Natural killer cell (primary cell): ENCODE data around the gene JAKMIP1. TPM values are rescaled to one million over a fixed set of nuclear protein-coding genes. Genes with fewer than 3 reads are reported as not detected.

ENCODE experiments used
- ATAC-seq, 3 donors: fragments of 150-1000 bp in 2 of 3; fragments of 200-7000 bp in 1 of 3; cut with Tn5 transposase; 1 replicate in 1 of 3; 2 replicates in 2 of 3; pipeline ENCODE4 v1.10.0; 2021; ENCODE audit warnings: mild to moderate bottlenecking in 2 of 3, moderate library complexity in 2 of 3
- DNase-seq, 2 donors: peaks; one replicate each; pipeline versions ENCODE4 v3.0.0 to v3.0.0-alpha.2; 2013 to 2021; ENCODE audit warnings: mixed read lengths in 1 of 2
- H3K27ac ChIP-seq: one replicate; pipeline ENCODE4 v1.5.1; 2013; ENCODE audit warnings: mild to moderate bottlenecking, low read length
- H3K27me3 ChIP-seq: one replicate; pipeline ENCODE4 v1.6.1; 2013; ENCODE audit warnings: low read length; ENCODE audit not compliant: control insufficient read depth, insufficient read depth
- H3K36me3 ChIP-seq: one replicate; pipeline ENCODE4 v1.6.1; 2013; ENCODE audit warnings: low read length; ENCODE audit not compliant: control insufficient read depth, insufficient read depth
- H3K4me1 ChIP-seq: one replicate; pipeline ENCODE4 v1.6.1; 2013; ENCODE audit warnings: low read length; ENCODE audit not compliant: control insufficient read depth, insufficient read depth
- H3K4me3 ChIP-seq: one replicate; pipeline ENCODE4 v1.5.1; 2013; ENCODE audit warnings: low read length
- H3K9me3 ChIP-seq: one replicate; pipeline ENCODE4 v1.6.1; 2013; ENCODE audit warnings: low read length; ENCODE audit not compliant: control insufficient read depth, insufficient read depth
- H3K27ac Mint-ChIP-seq, 2 donors: one replicate each; pipeline ENCODE4 v1.8.0; 2022; ENCODE audit warnings: mild to moderate bottlenecking in 2 of 2, mixed read lengths in 2 of 2, moderate library complexity in 1 of 2
- H3K27me3 Mint-ChIP-seq, 2 donors: one replicate each; pipeline ENCODE4 v1.8.0; 2022; ENCODE audit warnings: low read depth in 2 of 2, mixed read lengths in 2 of 2
- H3K36me3 Mint-ChIP-seq: one replicate; pipeline ENCODE4 v1.8.0; 2022; ENCODE audit warnings: mixed read lengths
- H3K4me1 Mint-ChIP-seq, 2 donors: one replicate each; pipeline ENCODE4 v1.8.0; 2022; ENCODE audit warnings: mixed read lengths in 2 of 2
- H3K4me3 Mint-ChIP-seq: one replicate; pipeline ENCODE4 v1.8.0; 2022; ENCODE audit warnings: mild to moderate bottlenecking, moderate library complexity, mixed read lengths
- H3K9me3 Mint-ChIP-seq, 2 donors: one replicate each; pipeline ENCODE4 v1.8.0; 2022; ENCODE audit warnings: mixed read lengths in 2 of 2
- WGBS: methylation state at CpG from one replicate; pipeline ENCODE4 v1.1.7; 2013; ENCODE audit warnings: missing lambda C conversion rate; ENCODE audit not compliant: insufficient coverage; 5-methylcytosine and 5-hydroxymethylcytosine counted together
- intact Hi-C: fragments of 100-400 bp; cut with micrococcal nuclease; formaldehyde crosslinking; loops from one replicate; pipeline ENCODE4 v1.14.2; 2022
- total RNA-seq, 4 donors: library from RNA; stranded (reverse); fragments of 120-200 nt in 1 of 4; gene quantifications; one replicate each; pipeline versions ENCODE4 v1.2.3 to v1.2.4, GENCODE V29; 2013 to 2022
- TF ChIP-seq, protein P1 (sequence below): fragments of 200-600 bp; IDR thresholded peaks from one replicate; pipeline ENCODE4 v1.8.0; 2022; ENCODE audit warnings: antibody characterized with exemption

The JAKMIP1 gene
- total RNA-seq, 3 donors from 2014 or later (not counting 1 experiment from before 2014, with no cell fraction given) = 8.8 to 21.8 (median 16.4) TPM

DNA sequence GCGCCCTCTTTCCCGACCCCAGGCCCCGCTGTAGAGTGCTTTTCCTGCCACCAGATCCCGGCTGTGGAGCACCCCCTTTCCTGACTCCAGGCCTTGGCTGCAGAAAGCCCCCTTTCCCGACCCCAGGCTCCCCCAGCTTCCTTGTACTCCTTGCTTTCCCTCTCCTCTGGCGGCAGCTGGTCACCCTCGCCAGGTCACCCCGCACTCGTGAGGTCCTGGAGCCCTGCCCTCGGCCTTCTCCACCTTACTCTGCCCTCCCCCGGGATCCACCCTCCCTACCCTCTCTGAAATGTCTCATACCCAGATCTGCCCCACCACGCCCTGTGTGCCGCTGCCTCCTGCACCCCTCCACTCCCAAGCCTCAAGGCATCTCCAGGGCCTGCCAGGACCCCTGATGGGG lies 157.2 kb downstream of the JAKMIP1 start:
- intact Hi-C loops = no loop called here
- H3K9me3 ChIP-seq = no peaks in the 10 kb centered on the region
- Mint-ChIP-seq H3K9me3 (no peaks in the 10 kb centered on the region), H3K4me3 (no peak overlapping the region), H3K27me3 (no peaks in the 10 kb centered on the region), H3K27ac (no peak overlapping the region), H3K36me3 (no peaks in the 10 kb centered on the region), H3K4me1 (no peaks in the 10 kb centered on the region)
- no peaks in the 10 kb centered on the region for H3K4me1 ChIP-seq
- DNase-seq (no peak), ATAC-seq (no peak)
- no peak overlapping the region for H3K27ac ChIP-seq
- no peaks in the 10 kb centered on the region for H3K36me3 ChIP-seq
- no peak overlapping the region for H3K4me3 ChIP-seq
- 89% methylated on average over 13 of the region's 13 CpGs for WGBS
- TF ChIP-seq, protein P1, sequence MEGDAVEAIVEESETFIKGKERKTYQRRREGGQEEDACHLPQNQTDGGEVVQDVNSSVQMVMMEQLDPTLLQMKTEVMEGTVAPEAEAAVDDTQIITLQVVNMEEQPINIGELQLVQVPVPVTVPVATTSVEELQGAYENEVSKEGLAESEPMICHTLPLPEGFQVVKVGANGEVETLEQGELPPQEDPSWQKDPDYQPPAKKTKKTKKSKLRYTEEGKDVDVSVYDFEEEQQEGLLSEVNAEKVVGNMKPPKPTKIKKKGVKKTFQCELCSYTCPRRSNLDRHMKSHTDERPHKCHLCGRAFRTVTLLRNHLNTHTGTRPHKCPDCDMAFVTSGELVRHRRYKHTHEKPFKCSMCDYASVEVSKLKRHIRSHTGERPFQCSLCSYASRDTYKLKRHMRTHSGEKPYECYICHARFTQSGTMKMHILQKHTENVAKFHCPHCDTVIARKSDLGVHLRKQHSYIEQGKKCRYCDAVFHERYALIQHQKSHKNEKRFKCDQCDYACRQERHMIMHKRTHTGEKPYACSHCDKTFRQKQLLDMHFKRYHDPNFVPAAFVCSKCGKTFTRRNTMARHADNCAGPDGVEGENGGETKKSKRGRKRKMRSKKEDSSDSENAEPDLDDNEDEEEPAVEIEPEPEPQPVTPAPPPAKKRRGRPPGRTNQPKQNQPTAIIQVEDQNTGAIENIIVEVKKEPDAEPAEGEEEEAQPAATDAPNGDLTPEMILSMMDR = no peak
- no peaks in the 10 kb centered on the region for H3K27me3 ChIP-seq

GRCh38 chr4:6042293-6043063 lies 157.9 kb downstream of the JAKMIP1 start:
- no peaks in the 10 kb centered on the region for H3K27me3 Mint-ChIP-seq
- no peak overlapping the region for H3K27ac Mint-ChIP-seq
- no peak for ATAC-seq

GRCh38 chr4:6041800-6042199 lies 158.5 kb downstream of the JAKMIP1 start:
- no peak overlapping the region for H3K4me3 Mint-ChIP-seq
- H3K36me3 Mint-ChIP-seq = no peaks in the 10 kb centered on the region
- no peaks in the 10 kb centered on the region for H3K4me1 Mint-ChIP-seq
- Histone ChIP-seq H3K36me3 (no peaks in the 10 kb centered on the region), H3K4me3 (no peak overlapping the region), H3K27me3 (no peaks in the 10 kb centered on the region), H3K9me3 (no peaks in the 10 kb centered on the region), H3K4me1 (no peaks in the 10 kb centered on the region), H3K27ac (no peak overlapping the region)
- H3K27me3 Mint-ChIP-seq = no peaks in the 10 kb centered on the region
- no peaks in the 10 kb centered on the region for H3K9me3 Mint-ChIP-seq
- TF ChIP-seq, protein P1 = no peak
- ATAC-seq (no peak), DNase-seq (no peak)
- intact Hi-C loops = no loop called here
- WGBS = 88% methylated on average over 5 of the region's 5 CpGs
- no peak overlapping the region for H3K27ac Mint-ChIP-seq

More at GRCh38 chr4:6042293-6043063, 157.9 kb downstream of the JAKMIP1 start:
- Histone ChIP-seq H3K9me3 (no peaks in the 10 kb centered on the region), H3K4me1 (no peaks in the 10 kb centered on the region), H3K36me3 (no peaks in the 10 kb centered on the region), H3K27me3 (no peaks in the 10 kb centered on the region), H3K4me3 (no peak overlapping the region), H3K27ac (no peak overlapping the region)
- intact Hi-C loops = no loop called here
- 86% methylated on average over 21 of the region's 21 CpGs for WGBS
- TF ChIP-seq, protein P1 = no peak
- DNase-seq = no peak
- Mint-ChIP-seq H3K36me3 (no peaks in the 10 kb centered on the region), H3K4me1 (no peaks in the 10 kb centered on the region), H3K4me3 (no peak overlapping the region), H3K9me3 (no peaks in the 10 kb centered on the region)

DNA sequence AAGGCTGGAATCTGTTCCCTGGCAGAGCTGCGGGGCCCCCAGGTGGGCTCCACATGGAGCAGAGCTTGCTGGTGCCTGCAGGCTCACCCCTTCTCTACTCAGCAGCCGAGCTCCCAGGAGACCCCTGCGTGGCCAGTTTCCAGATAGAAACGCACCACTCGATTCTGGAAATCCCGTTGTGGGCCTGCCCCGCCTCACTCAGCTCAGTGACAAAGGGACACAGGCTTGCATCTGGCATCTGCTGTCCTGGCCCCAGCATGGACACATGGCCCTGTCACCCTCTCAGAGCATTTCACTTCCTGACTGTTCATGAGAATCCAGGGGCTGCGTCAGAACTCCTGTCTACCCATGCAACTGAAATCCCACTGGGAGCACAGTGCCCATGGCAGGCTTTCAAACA lies 161.6 kb downstream of the JAKMIP1 start:
- 92% methylated on average over 8 of the region's 8 CpGs for WGBS
- Mint-ChIP-seq H3K27ac (no peak overlapping the region), H3K4me1 (no peaks in the 10 kb centered on the region), H3K36me3 (no peaks in the 10 kb centered on the region), H3K4me3 (no peak overlapping the region), H3K27me3 (no peaks in the 10 kb centered on the region), H3K9me3 (no peaks in the 10 kb centered on the region)
- Histone ChIP-seq H3K36me3 (no peaks in the 10 kb centered on the region), H3K4me1 (no peaks in the 10 kb centered on the region), H3K27ac (no peak overlapping the region), H3K9me3 (no peaks in the 10 kb centered on the region), H3K27me3 (no peaks in the 10 kb centered on the region), H3K4me3 (no peak overlapping the region)
- DNase-seq = no peak
- TF ChIP-seq, protein P1 = no peak
- intact Hi-C loops = no loop called here
- ATAC-seq = no peak
